ENCODE results near the gene RPIA.
A peak's percentile ranks its signal among the peaks of the same experiment; 100 is the strongest.
"Not testable (repeated sequence)": the region's sequence is repeated elsewhere in the genome, so short reads cannot be mapped to it uniquely, and the experiment has no call there.

RPIA gene

DNA sequence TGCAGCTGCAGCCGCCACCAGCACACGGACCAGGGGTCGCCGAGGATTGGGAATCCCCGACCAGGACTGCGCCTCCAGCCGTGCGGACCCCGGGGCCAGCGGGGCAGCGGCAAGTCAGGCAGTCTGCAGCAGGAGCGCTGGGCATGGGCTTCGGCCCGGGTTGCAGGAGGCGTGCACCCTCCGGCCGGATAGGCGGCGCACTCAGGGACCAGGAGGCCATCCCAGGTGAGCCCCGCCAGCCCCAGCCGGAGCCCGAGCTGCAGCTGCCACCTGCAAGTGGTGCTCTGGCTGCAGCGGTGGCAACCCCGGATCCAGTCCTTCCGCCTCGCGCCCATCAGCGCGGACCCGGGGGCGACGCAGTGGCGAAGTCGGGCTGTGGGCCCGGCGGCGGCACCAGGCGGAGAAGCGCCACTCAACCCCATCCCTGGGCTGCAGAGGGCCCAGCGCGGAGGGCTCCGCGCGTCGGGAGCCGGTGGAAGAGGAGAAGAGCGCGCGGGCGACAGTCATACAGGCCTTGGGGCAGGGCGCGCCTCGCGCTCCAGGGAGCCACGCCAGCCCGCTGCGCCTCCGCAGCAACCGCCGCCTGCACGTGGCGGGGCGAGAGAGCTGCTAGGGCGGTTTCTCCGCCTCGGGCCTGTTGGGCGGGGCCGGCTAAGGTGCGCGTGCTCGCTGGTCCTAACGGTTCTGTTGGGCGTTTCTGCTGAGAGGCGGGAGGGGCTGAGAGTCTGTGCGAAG lies 73.8 kb downstream of the RPIA start:
- DNase-seq (ENCODE audit: low read depth), result peak; percentile 64
- H3K4me3 ChIP-seq (ENCODE audit: low read depth, low read length), result peak overlapping the region; percentile 60
- TF ChIP-seq, protein P1, sequence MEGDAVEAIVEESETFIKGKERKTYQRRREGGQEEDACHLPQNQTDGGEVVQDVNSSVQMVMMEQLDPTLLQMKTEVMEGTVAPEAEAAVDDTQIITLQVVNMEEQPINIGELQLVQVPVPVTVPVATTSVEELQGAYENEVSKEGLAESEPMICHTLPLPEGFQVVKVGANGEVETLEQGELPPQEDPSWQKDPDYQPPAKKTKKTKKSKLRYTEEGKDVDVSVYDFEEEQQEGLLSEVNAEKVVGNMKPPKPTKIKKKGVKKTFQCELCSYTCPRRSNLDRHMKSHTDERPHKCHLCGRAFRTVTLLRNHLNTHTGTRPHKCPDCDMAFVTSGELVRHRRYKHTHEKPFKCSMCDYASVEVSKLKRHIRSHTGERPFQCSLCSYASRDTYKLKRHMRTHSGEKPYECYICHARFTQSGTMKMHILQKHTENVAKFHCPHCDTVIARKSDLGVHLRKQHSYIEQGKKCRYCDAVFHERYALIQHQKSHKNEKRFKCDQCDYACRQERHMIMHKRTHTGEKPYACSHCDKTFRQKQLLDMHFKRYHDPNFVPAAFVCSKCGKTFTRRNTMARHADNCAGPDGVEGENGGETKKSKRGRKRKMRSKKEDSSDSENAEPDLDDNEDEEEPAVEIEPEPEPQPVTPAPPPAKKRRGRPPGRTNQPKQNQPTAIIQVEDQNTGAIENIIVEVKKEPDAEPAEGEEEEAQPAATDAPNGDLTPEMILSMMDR (IDR thresholded peaks at IDR 0.05; ENCODE audit: low read depth, low read length, missing control alignments), result peak; percentile 14

DNA sequence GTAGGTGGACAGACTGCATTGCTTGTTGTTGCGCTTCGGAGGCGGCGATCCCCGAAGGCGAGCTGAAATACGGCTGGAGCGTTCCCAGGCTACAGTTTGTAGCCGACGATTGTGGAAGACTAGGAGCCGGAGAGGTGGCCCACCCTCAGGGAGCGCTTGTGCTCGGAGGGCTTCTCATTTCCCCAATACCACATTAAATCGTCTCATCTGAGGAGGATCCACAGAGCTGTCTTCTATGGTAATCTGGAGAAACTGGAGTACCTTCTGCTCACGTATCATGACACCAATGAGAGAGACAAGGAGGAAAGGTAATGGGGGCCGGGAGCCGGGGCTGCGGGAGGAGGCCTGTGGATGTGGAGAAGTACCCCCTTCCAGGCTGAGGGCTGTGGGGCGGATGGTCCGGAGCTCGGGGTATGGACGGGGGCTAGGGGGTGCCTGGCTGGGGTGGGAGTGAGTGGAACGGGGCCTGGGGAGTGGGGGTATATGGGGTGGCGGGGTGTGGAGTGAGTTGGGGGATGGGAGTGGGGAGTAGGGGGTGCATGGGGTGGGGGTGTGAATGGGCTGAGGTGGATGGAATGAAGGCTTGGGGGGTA lies 74.5 kb downstream of the RPIA start:
- DNase-seq (ENCODE audit: low read depth), result not testable (repeated sequence)

DNA sequence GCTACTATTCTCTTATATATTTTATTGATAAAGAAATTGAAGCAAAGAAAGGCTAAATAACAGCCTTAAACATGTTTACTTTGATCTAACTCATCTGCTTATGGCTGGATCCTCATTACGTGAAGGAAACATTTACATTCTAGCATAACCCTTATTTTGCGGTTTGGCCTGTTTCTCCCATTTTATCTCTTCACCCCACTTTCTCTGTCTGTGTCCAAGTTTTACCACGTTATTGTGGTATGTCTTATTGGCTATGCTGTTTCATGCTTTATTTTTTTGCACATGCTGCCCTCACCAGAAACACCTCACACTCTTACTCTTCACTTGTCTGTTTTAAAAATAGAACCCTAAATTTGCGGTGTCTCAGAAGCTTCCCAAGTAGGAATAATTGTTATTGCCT lies 78.5 kb downstream of the RPIA start:
- H3K4me3 ChIP-seq (ENCODE audit: low read depth, low read length), result no peak overlapping the region
- TF ChIP-seq, protein P1 (IDR thresholded peaks at IDR 0.05; ENCODE audit: low read depth, low read length, missing control alignments), result no peak
- DNase-seq (ENCODE audit: low read depth), result no peak

More for the DNA sequence above, 74.5 kb downstream of the RPIA start:
- H3K4me3 ChIP-seq (ENCODE audit: low read depth, low read length), result peak overlapping the region; percentile 60

DNA sequence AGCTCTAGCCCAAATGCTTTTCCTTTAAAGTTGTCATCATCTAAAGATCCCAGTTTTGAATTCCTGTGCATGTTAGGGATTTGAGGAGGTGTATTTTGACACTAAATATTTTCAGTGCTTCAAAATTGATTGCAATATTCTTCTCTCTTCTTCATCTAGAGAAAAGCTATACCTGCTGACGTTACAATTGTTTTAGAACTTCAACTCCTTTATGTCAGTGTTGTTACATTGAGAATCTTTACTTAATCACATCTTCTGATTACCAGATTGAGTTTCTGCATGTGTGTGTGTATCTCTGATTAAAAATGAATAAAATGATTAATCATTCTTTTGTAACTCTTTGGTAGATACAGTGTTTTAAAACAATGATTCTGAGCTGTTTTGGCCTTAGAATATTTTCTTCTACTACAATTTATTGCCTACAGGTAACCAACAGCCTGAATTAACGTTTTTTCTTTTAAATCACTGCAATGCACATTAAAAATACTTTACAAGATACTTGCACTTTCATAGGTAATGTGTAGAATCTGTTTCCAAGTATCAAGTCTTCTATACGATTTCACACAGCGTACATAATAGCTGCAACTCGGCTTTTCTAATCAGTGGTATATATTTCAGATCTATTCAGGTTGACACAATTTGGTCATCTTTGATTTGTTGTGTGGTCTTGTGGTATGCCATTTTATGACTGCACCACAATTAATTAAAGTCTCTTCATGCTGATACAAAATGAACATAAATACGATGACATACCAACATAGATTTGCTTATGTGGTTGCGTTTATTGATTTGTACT lies 82.0 kb downstream of the RPIA start:
- not testable (repeated sequence) for H3K4me3 ChIP-seq (ENCODE audit: low read depth, low read length); DNase-seq (ENCODE audit: low read depth)

DNA sequence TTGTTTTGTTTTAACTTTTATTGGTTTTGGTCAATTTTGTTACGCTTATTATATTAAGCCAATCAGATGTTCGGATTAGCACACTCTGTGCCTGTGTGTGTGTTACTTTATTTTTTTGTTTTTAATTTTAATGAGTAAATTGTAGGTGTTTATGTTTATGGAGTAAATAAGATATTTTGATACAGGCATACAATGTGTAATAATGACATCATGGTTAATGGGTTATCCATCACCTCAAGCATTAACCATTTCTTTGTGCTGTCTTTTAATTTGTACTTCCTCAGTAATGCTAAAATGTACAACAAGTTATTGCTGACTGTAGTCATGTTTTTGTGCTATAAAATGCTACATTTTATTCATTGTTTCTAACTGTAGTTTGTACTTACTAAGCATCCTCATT lies 97.7 kb downstream of the RPIA start:
- not testable (repeated sequence) for H3K4me3 ChIP-seq (ENCODE audit: low read depth, low read length); DNase-seq (ENCODE audit: low read depth)

DNA sequence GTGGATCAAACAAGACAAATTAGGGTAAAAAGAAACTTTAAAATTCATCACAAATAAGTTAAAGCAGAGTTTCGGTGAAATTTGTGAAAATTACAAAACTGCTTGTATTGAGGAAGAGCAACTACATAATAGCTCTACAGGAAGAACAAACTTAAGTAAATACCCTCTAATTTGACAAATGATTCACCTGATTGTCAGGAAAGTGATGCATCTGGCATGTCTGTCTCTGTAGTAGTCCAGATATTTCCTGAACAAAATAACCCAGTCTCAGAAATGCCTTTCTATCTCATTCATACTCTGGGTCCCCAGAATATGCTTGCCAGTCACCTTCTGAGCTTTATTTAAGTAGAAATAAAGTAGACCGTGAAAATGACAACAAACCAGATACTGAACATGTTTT lies 104.5 kb downstream of the RPIA start:
- H3K4me3 ChIP-seq (ENCODE audit: low read depth, low read length); DNase-seq (ENCODE audit: low read depth): not testable (repeated sequence)

DNA sequence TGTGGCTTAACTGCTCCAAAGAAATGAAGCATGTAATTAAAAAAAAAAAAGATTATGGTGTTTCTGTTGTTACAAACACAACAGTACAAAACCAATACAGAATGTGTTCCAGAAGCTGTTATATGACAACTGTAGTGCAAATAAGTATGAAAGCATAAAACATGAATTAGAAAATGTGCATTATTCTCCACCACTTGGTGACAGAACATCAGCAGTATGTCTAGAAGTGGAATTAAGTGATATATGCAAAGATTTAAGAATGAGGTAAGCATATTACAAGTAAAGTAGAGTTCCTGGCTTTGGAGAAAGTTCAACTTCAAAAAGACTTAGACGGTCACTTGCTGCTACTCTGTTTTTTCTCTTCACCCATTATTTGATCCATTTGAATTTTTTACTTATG lies 105.0 kb downstream of the RPIA start:
- not testable (repeated sequence) for DNase-seq (ENCODE audit: low read depth); H3K4me3 ChIP-seq (ENCODE audit: low read depth, low read length)

DNA sequence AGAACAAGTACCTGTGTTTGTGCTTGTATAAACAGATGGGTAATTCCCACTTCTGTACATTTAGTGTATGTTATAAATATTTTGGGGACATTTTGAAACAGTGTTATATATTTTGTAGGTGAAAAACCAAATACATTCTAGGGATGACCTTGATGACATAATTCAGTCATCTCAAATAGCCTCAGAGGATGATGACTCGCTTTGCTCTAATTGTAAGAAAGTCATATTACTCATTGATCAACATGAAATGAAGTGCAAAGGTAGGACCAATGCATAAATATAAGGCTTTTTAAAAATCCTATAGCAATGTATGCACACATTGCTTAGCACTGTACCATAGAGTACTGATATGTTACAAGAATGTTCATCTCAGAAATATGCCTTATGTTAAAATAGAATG lies 105.7 kb downstream of the RPIA start:
- DNase-seq (ENCODE audit: low read depth); H3K4me3 ChIP-seq (ENCODE audit: low read depth, low read length): not testable (repeated sequence)

All from GM12864 (cell line).